HEK293 (cell line): ENCODE results near the gene WDPCP.

Source experiments
- KLF16 ChIP-seq: fragments of 450-650 bp; formaldehyde crosslinking; IDR thresholded peaks from 2 replicates; pipeline ENCODE4 v1.5.1; 2017; ENCODE audit warnings: missing biosample characterization, missing genetic modification characterization
- OVOL3 ChIP-seq: fragments of 450-650 bp; formaldehyde crosslinking; IDR thresholded peaks from 2 replicates; pipeline ENCODE4 v1.5.1; 2016; ENCODE audit warnings: missing biosample characterization, missing genetic modification characterization
- REPIN1 ChIP-seq: fragments of 450-650 bp; formaldehyde crosslinking; IDR thresholded peaks from 2 replicates; pipeline ENCODE4 v1.5.1; 2017; ENCODE audit warnings: missing biosample characterization, missing genetic modification characterization, low read depth
- ZBTB1 ChIP-seq: fragments of 450-650 bp; formaldehyde crosslinking; IDR thresholded peaks from 2 replicates; pipeline ENCODE4 v1.5.1; 2016; ENCODE audit warnings: missing biosample characterization, missing genetic modification characterization
- ZBTB21 ChIP-seq: fragments of 450-650 bp; formaldehyde crosslinking; IDR thresholded peaks from 2 replicates; pipeline ENCODE4 v1.5.1; 2017; ENCODE audit warnings: missing biosample characterization, missing genetic modification characterization
- ZNF121 ChIP-seq: fragments of 450-650 bp; formaldehyde crosslinking; IDR thresholded peaks from 2 replicates; pipeline ENCODE4 v1.5.1; 2016; ENCODE audit warnings: missing biosample characterization, missing genetic modification characterization
- ZNF423 ChIP-seq: fragments of 450-650 bp; formaldehyde crosslinking; IDR thresholded peaks from 2 replicates; pipeline ENCODE4 v1.5.1; 2016; ENCODE audit warnings: missing biosample characterization, missing genetic modification characterization
- ZNF624 ChIP-seq: fragments of 450-650 bp; formaldehyde crosslinking; IDR thresholded peaks from 2 replicates; pipeline ENCODE4 v1.5.1; 2017; ENCODE audit warnings: missing biosample characterization, missing genetic modification characterization
- ZNF654 ChIP-seq: fragments of 450-650 bp; formaldehyde crosslinking; IDR thresholded peaks from 2 replicates; pipeline ENCODE4 v1.5.1; 2016; ENCODE audit warnings: low read depth, missing biosample characterization, missing genetic modification characterization
- ZNF777 ChIP-seq: fragments of 450-650 bp; formaldehyde crosslinking; IDR thresholded peaks from 2 replicates; pipeline ENCODE4 v1.5.1; 2017; ENCODE audit warnings: missing biosample characterization, missing genetic modification characterization, borderline replicate concordance
- ZNF785 ChIP-seq: fragments of 450-650 bp; formaldehyde crosslinking; IDR thresholded peaks from 2 replicates; pipeline ENCODE4 v1.5.1; 2016; ENCODE audit warnings: missing biosample characterization, missing genetic modification characterization
- TF ChIP-seq, protein P1 (sequence below): fragments of 450-650 bp; formaldehyde crosslinking; IDR thresholded peaks from 2 replicates; pipeline ENCODE4 v1.5.1; 2016; ENCODE audit warnings: missing biosample characterization, missing genetic modification characterization
- TF ChIP-seq, protein P2 (sequence below): fragments of 450-650 bp; formaldehyde crosslinking; IDR thresholded peaks from 2 replicates; pipeline ENCODE4 v1.5.1; 2016; ENCODE audit warnings: missing biosample characterization, missing genetic modification characterization
- TF ChIP-seq, protein P3 (sequence below): fragments of 450-650 bp; formaldehyde crosslinking; IDR thresholded peaks from 2 replicates; pipeline ENCODE4 v1.5.1; 2016; ENCODE audit warnings: missing biosample characterization, missing genetic modification characterization, low read depth

GRCh38 chr2:63122921-63123320 lies 465.4 kb downstream of the WDPCP start:
- TF ChIP-seq, protein P1, sequence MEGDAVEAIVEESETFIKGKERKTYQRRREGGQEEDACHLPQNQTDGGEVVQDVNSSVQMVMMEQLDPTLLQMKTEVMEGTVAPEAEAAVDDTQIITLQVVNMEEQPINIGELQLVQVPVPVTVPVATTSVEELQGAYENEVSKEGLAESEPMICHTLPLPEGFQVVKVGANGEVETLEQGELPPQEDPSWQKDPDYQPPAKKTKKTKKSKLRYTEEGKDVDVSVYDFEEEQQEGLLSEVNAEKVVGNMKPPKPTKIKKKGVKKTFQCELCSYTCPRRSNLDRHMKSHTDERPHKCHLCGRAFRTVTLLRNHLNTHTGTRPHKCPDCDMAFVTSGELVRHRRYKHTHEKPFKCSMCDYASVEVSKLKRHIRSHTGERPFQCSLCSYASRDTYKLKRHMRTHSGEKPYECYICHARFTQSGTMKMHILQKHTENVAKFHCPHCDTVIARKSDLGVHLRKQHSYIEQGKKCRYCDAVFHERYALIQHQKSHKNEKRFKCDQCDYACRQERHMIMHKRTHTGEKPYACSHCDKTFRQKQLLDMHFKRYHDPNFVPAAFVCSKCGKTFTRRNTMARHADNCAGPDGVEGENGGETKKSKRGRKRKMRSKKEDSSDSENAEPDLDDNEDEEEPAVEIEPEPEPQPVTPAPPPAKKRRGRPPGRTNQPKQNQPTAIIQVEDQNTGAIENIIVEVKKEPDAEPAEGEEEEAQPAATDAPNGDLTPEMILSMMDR (tag by site-specific recombination): no peak
- TF ChIP-seq REPIN1 (tag by site-specific recombination): no peak
- TF ChIP-seq ZNF654 (tag by site-specific recombination): no peak
- TF ChIP-seq, protein P2, sequence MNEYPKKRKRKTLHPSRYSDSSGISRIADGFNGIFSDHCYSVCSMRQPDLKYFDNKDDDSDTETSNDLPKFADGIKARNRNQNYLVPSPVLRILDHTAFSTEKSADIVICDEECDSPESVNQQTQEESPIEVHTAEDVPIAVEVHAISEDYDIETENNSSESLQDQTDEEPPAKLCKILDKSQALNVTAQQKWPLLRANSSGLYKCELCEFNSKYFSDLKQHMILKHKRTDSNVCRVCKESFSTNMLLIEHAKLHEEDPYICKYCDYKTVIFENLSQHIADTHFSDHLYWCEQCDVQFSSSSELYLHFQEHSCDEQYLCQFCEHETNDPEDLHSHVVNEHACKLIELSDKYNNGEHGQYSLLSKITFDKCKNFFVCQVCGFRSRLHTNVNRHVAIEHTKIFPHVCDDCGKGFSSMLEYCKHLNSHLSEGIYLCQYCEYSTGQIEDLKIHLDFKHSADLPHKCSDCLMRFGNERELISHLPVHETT: no peak
- TF ChIP-seq ZNF423 (tag by site-specific recombination): no peak
- TF ChIP-seq ZBTB1 (tag by site-specific recombination): no peak
- no peak for TF ChIP-seq ZNF121 (tag by site-specific recombination)
- TF ChIP-seq, protein P3, sequence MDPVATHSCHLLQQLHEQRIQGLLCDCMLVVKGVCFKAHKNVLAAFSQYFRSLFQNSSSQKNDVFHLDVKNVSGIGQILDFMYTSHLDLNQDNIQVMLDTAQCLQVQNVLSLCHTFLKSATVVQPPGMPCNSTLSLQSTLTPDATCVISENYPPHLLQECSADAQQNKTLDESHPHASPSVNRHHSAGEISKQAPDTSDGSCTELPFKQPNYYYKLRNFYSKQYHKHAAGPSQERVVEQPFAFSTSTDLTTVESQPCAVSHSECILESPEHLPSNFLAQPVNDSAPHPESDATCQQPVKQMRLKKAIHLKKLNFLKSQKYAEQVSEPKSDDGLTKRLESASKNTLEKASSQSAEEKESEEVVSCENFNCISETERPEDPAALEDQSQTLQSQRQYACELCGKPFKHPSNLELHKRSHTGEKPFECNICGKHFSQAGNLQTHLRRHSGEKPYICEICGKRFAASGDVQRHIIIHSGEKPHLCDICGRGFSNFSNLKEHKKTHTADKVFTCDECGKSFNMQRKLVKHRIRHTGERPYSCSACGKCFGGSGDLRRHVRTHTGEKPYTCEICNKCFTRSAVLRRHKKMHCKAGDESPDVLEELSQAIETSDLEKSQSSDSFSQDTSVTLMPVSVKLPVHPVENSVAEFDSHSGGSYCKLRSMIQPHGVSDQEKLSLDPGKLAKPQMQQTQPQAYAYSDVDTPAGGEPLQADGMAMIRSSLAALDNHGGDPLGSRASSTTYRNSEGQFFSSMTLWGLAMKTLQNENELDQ (tag by site-specific recombination): no peak
- no peak for TF ChIP-seq ZNF624 (tag by site-specific recombination)
- TF ChIP-seq KLF16 (tag by site-specific recombination): no peak
- TF ChIP-seq ZBTB21 (tag by site-specific recombination): no peak
- TF ChIP-seq OVOL3 (tag by site-specific recombination): no peak
- TF ChIP-seq ZNF777 (tag by site-specific recombination): no peak
- no peak for TF ChIP-seq ZNF785
